Stimulated activated CD4-positive, alpha-beta T cell treated with anti-CD3 and anti-CD28 coated beads, TNF-alpha, amount 100 ng/mL, for 48 hours (primary cell): Measurements from ENCODE around the gene MAGI2.

Experiments used
- DNase-seq, 3 donors: peaks; one replicate each; pipeline ENCODE4 v3.0.0-alpha.2; 2020; ENCODE audit warnings: low read depth in 3 of 3

MAGI2 gene

GRCh38 chr7:79453558-79454360 lies at the start of gene MAGI2:
Gene MAGI2, minus strand, starts transcription at chr7:79453667. Its CDS starts 347 bp downstream, at chr7:79453320.
- DNase-seq, result no peak

GRCh38 chr7:79502151-79502550 lies 48.7 kb upstream of the MAGI2 start:
- no peak for DNase-seq

GRCh38 chr7:79500759-79501158 lies 47.3 kb upstream of the MAGI2 start:
- DNase-seq, result no peak

DNA sequence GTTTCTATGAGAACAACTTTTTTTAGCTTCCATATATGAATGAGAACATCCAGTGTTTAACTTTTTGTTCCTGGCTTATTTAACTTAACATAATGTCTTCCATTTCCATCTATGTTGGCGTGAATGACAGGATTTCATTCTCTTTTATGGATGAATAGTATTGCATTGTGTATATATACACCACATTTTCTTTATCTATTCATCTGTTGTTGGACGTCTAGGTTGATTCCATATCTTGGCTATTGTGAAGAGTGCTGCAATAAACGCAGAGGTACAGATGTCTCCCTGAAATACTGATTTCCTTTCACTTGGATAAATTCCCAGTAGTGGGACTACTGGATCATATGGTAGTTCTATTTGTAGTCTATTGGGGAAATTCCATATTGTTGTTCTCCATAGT lies 44.3 kb upstream of the MAGI2 start:
- DNase-seq, result no peak

DNA sequence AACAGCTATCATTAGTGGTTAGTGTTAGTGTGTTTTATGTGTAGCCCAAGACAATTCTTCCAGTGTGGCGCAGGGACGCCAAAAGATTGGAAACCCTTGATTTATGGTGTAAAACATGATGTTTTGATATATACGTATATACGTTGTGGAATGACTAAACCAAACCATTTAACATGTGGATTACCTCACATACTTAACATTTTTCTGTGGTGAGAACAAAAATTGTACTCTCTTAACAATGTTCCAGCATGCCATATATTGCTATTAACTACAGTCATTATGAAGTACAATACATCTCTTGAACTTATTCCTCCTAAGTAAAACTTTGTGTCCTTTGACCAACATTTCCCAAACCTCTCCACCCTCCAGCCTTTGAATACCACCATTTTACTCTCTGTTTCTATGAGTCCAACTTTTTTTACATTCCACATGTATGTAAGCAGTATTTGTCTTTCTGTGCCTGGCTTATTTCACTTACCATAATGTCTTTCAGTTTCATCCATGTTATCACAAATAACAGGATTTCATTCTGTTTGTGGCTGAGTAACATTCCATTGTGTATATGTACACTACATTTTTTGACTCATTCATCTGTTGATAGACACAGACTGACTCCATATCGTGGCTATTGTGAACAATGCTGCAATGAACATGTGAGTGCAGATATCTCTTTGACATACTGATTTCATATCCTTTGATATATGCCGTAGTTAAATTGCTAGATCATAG lies 42.2 kb upstream of the MAGI2 start:
- no peak for DNase-seq

DNA sequence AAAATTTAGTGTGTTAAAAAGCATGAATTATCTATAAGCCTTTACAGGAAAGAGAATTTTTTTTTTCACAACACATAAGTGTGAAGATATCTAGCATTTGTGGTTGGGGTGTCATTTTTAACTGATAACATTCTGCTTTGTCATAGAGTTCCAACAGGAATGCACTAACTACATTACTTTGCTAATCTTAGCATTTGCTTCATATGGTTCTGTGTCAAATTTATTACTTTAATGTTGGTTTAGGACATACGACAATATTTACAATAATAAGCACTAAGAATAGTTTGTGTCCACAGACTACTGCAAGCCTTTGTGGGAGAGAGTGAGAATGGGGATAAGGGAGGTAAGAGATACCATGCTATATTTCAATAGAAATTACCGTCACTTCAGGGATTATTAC lies 40.6 kb upstream of the MAGI2 start:
- DNase-seq, result no peak

GRCh38 chr7:79489371-79489770 lies 35.9 kb upstream of the MAGI2 start:
- no peak for DNase-seq

DNA sequence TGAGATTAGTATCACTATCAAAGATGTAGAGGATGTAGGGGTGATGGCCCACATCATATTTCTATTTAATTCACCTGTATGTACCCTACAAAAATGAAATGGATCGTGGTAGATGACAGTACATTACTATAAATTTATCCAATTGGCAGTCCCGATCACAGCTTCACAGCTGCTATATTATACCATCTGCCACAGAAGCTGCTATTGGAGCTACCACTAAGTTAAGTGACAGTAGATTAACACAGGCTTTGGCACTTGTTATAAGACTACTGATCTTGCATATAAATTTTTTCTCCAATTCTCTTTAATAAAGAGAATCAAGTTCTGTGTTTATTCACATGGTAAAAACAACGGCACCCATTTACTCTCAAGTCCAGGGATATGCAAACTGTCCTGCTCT lies 24.9 kb upstream of the MAGI2 start:
- DNase-seq, result no peak

DNA sequence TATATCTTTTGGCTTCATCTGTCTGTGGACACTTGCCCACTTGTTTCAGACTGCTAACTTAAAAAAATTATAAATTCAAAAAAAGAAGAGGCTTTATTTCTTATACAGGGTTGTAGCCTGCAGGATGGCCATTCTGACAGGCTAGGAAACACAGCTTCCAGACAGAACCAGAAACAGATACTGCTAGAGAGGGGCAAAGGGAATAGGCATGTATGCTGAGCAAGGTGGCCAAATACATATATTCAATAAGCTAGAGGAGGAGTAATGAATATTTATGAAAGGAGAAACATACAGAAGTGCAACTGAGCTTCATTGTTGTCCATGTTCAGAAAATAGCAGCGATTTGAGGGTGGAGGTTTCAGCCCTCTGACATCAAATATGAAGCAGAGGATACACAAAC lies 22.0 kb upstream of the MAGI2 start:
- DNase-seq, result no peak

DNA sequence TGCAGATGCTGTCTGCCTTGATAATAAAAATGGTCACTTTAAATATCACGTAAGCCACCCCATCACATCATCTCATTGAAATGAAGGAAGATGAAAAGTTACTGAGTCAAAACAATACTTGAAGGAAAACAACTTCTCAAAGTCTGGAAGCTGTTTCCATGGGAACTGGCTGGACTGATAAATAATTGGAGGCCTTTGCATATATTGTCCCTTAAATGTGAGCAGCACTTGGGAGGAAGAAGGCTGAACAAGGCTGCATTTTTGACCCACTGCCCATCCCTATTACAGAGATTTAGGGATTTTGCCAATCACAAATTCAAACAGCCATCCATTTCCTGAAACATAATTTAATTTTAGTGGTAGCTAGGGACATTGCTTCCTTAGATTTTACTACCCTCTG lies 18.2 kb upstream of the MAGI2 start:
- no peak for DNase-seq

DNA sequence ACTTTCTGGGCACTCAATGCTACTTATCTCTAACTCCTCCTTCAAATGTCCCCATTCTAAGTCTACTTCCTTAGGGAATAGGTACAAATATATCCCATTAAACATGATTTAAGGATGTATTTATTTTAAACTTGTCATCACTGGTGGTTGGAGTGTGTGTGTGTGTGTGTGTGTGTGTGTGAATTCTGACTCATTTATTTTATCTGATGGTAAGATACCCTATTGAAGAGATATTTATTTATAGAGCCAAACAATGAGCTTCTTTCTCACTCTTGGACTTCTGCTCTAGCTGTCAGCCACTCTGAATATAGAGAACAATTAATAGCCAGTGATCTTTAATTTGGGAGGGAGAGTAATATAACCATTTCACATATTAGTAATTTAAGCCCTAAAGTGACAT lies 17.8 kb upstream of the MAGI2 start:
- DNase-seq, result no peak

DNA sequence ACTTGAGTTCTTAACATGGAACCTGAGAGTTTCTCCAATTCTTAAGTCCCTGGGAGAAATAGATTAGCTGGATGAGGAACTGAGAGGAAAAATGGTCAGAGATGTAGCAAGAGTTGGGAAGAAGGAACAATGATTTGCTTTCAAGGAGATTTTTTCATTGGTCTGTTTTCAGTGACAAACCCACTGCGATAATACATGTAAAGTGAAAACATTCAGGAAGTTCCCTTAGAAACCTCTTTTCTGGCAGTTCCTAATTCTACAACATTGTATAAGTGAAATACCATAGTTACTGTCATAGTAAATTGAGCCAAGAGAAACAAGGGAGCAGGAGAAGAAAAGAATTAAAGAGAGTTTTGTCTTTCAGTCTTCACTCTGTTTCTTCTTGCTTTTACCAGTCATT lies 12.1 kb upstream of the MAGI2 start:
- no peak for DNase-seq

DNA sequence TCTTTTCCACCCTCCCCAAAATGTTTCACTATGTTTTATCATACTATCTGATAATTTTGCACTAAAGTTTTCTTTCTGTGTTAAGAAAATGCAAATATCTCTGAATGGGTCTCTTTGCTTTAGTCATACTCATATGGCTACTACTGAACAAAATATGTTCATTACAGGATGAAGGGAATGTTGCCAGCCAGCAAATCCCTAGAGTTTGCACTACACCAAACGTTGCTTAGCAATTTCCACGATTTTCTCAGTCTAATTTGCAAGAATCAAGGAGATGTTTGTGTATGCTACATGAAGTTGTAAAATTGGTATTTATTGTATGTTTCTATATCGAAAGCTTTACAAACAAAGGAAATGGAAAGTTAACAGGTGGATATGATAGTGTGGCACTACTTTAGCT lies 10.6 kb upstream of the MAGI2 start:
- DNase-seq, result no peak

- DNase-seq, result no peak
These were observed 8.9 kb upstream of the MAGI2 start for GRCh38 chr7:79462390-79462789.

DNA sequence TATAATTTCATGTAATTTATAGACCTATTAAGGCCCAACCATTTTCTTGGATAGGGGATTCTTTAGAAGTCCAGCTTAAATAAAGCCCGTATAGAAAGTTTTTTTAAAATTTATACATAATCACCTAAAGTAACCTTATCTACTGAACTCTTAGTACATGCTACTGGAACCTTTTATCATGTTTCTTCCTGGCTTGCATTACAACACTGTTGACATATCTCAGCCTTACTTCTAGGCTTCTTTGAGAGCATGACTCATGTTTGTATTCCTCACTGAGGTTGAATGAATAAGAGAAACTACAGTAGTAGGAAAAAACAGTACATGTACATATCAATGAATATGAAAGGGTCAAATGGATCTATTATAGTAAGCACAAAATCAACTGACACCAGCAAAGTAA lies 8.2 kb upstream of the MAGI2 start:
- DNase-seq, result no peak

- DNase-seq, result no peak
These were observed 5.9 kb upstream of the MAGI2 start for GRCh38 chr7:79459381-79459780.

DNA sequence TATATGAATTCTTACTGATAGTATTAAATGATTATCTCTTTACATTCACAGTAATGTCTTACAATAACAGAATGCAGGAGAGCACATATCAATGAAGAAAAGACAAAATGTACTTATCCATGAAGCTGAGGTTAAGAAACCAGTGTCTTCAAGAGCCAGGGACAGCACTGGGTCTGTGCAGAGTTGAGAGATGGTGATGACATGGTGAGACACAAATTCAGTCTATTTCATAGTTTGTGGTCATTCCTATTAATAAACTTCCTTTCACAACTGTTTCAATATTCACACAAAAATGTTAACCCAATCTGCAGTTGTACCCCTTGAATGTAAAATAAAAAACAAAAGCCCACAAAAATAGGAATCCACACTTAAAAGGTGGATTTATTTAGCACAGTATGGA lies 5.3 kb upstream of the MAGI2 start:
- DNase-seq, result no peak

DNA sequence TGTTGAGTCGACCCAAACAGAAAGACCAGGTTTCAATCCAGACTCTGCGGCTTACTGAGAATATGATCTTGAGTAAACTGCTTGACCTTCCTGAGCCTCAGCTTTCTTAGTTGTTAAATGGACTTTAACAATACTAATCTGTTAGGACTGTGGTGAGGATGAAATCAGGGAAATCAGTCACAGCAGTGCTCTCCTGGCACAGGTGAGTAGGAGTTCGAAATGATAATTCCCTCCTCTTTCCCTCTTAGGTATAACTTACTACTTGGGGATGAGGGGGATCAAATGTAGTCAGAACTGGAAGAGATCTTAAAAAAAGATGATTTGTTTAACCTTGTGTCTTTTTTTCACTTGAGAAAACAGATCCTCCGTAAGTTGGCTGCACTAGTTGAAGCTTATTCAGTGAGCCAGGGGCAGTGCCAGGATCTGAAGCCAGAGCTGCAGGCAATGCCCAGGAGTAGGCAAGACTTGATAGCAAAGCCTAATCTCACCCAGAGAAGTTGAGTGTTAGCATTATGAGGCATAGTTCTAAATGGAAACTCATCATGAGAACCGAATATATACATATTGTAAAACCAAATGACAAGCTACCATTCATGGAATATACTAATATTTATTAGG lies 1.8 kb upstream of the MAGI2 start:
- no peak for DNase-seq

- no peak for DNase-seq
These were observed 994 bp upstream of the MAGI2 start for GRCh38 chr7:79454361-79454960.

- DNase-seq, result no peak
These were observed 255 bp downstream of the MAGI2 start for GRCh38 chr7:79453266-79453557.

- DNase-seq, result no peak
These were observed 787 bp downstream of the MAGI2 start for GRCh38 chr7:79452495-79453265.

- no peak for DNase-seq
These were observed 1.4 kb downstream of the MAGI2 start for GRCh38 chr7:79452032-79452494.
